HEK293 (cell line): ENCODE results near the gene DDX24.

ENCODE experiments used
- CTCF ChIA-PET: fragments of 350-600 bp; formaldehyde crosslinking; extraction: SDS; loops from one replicate; lab custom pipeline; 2021; ENCODE audit warnings: antibody characterized with exemption; lab: Yijun Ruan, JAX
- POLR2A ChIA-PET: fragments of 300-600 bp; formaldehyde crosslinking; extraction: SDS; loops from one replicate; lab custom pipeline; 2020; ENCODE audit warnings: antibody characterized with exemption, inconsistent platforms; lab: Yijun Ruan, JAX
- H3K27ac ChIP-seq: fragments of 200-500 bp; sonication (Bioruptor generic); 2 replicates; pipeline ENCODE4 v1.5.1; 2014; ENCODE audit warnings: low read depth, low read length, control low read depth, inconsistent platforms; ENCODE audit errors: extremely low read depth
- H3K36me3 ChIP-seq, 2 experiments: fragments of 200-500 bp in 1 of 2; sonication (Bioruptor generic) in 1 of 2; 1 replicate in 1 of 2; 2 replicates in 1 of 2; pipeline ENCODE4 v1.5.1; 2014 to 2017; ENCODE audit warnings: inconsistent platforms in 2 of 2, low read length in 2 of 2; ENCODE audit not compliant: control insufficient read depth in 2 of 2, insufficient read depth in 1 of 2
- H3K4me1 ChIP-seq: fragments of 200-500 bp; sonication (Bioruptor generic); 2 replicates; pipeline ENCODE4 v1.5.1; 2014; ENCODE audit warnings: mild to moderate bottlenecking, low read length, inconsistent platforms; ENCODE audit not compliant: control insufficient read depth, insufficient read depth
- H3K4me3 ChIP-seq: 2 replicates; pipeline ENCODE4 v1.5.1; 2011; ENCODE audit warnings: low read depth, mild to moderate bottlenecking, control low read depth, low read length, moderate library complexity
- H3K9me3 ChIP-seq: fragments of 200-500 bp; sonication (Bioruptor generic); 2 replicates; pipeline ENCODE4 v1.5.1; 2014; ENCODE audit warnings: low read depth, low read length, inconsistent platforms; ENCODE audit not compliant: control insufficient read depth, insufficient read depth
- HOXA7 ChIP-seq: sonication (generic); formaldehyde crosslinking; IDR thresholded peaks from 2 replicates; pipeline ENCODE4 v1.8.1; 2022; ENCODE audit warnings: missing genetic modification reagents, borderline replicate concordance
- KLF8 ChIP-seq: fragments of 450-650 bp; formaldehyde crosslinking; IDR thresholded peaks from 2 replicates; pipeline ENCODE4 v1.5.1; 2016; ENCODE audit warnings: missing biosample characterization, missing genetic modification characterization
- PATZ1 ChIP-seq: fragments of 450-650 bp; formaldehyde crosslinking; IDR thresholded peaks from 2 replicates; pipeline ENCODE4 v1.5.1; 2016; ENCODE audit warnings: missing biosample characterization, missing genetic modification characterization
- RBAK ChIP-seq: fragments of 450-650 bp; formaldehyde crosslinking; IDR thresholded peaks from 2 replicates; pipeline ENCODE4 v1.5.1; 2016; ENCODE audit warnings: missing biosample characterization, missing genetic modification characterization
- TRIM28 ChIP-seq: IDR thresholded peaks from 2 replicates; pipeline ENCODE4 v1.6.1; 2011; ENCODE audit warnings: low read length, control low read depth, borderline replicate concordance
- ZBTB49 ChIP-seq: fragments of 450-650 bp; formaldehyde crosslinking; IDR thresholded peaks from 2 replicates; pipeline ENCODE4 v1.5.1; 2016; ENCODE audit warnings: missing biosample characterization, missing genetic modification characterization, low read depth
- ZFHX2 ChIP-seq: fragments of 450-650 bp; formaldehyde crosslinking; conservative IDR thresholded peaks from 2 replicates; pipeline ENCODE4 v1.5.1; 2016; ENCODE audit warnings: missing biosample characterization, missing genetic modification characterization
- ZFP37 ChIP-seq: fragments of 450-650 bp; formaldehyde crosslinking; IDR thresholded peaks from 2 replicates; pipeline ENCODE4 v1.5.1; 2016; ENCODE audit warnings: missing biosample characterization, missing genetic modification characterization
- ZFP69B ChIP-seq: fragments of 450-650 bp; formaldehyde crosslinking; IDR thresholded peaks from 2 replicates; pipeline ENCODE4 v1.5.1; 2016; ENCODE audit warnings: missing biosample characterization, missing genetic modification characterization
- ZNF157 ChIP-seq: fragments of 450-650 bp; formaldehyde crosslinking; IDR thresholded peaks from 2 replicates; pipeline ENCODE4 v1.5.1; 2016; ENCODE audit warnings: missing biosample characterization, missing genetic modification characterization
- ZNF248 ChIP-seq: fragments of 450-650 bp; formaldehyde crosslinking; IDR thresholded peaks from 2 replicates; pipeline ENCODE4 v1.5.1; 2017; ENCODE audit warnings: missing biosample characterization, missing genetic modification characterization
- ZNF280C ChIP-seq: fragments of 450-650 bp; formaldehyde crosslinking; IDR thresholded peaks from 2 replicates; pipeline ENCODE4 v1.5.1; 2016; ENCODE audit warnings: missing biosample characterization, missing genetic modification characterization
- ZNF292 ChIP-seq: fragments of 450-650 bp; formaldehyde crosslinking; IDR thresholded peaks from 2 replicates; pipeline ENCODE4 v1.5.1; 2016; ENCODE audit warnings: low read depth, missing biosample characterization, missing genetic modification characterization, borderline replicate concordance
- ZNF350 ChIP-seq: fragments of 450-650 bp; formaldehyde crosslinking; IDR thresholded peaks from 2 replicates; pipeline ENCODE4 v1.5.0; 2017; ENCODE audit warnings: missing biosample characterization, mild to moderate bottlenecking, missing genetic modification characterization
- ZNF404 ChIP-seq: fragments of 450-650 bp; formaldehyde crosslinking; IDR thresholded peaks from 2 replicates; pipeline ENCODE4 v1.5.1; 2017; ENCODE audit warnings: missing biosample characterization, missing genetic modification characterization
- ZNF558 ChIP-seq: fragments of 450-650 bp; formaldehyde crosslinking; IDR thresholded peaks from 2 replicates; pipeline ENCODE4 v1.5.1; 2016; ENCODE audit warnings: missing biosample characterization, missing genetic modification characterization
- ZNF600 ChIP-seq: fragments of 450-650 bp; formaldehyde crosslinking; IDR thresholded peaks from 2 replicates; pipeline ENCODE4 v1.5.1; 2016; ENCODE audit warnings: missing biosample characterization, missing genetic modification characterization
- ZNF785 ChIP-seq: fragments of 450-650 bp; formaldehyde crosslinking; IDR thresholded peaks from 2 replicates; pipeline ENCODE4 v1.5.1; 2016; ENCODE audit warnings: missing biosample characterization, missing genetic modification characterization
- TF ChIP-seq, protein P1 (sequence below): fragments of 450-650 bp; formaldehyde crosslinking; optimal IDR thresholded peaks from 2 replicates; pipeline ENCODE3; 2016; ENCODE audit warnings: missing biosample characterization, mild to moderate bottlenecking, missing genetic modification characterization

Gene DDX24

GRCh38 chr14:94077823-94078222 lies 3.2 kb downstream of the DDX24 start:
- H3K27ac ChIP-seq = no peak overlapping the region
- peaks cover 3 to 48% of the 10 kb centered on the region in 2 experiments; a peak in 2 of 3 replicates for H3K36me3 ChIP-seq
- H3K4me3 ChIP-seq = no peak overlapping the region
- no peaks in the 10 kb centered on the region; the same call in 1 of the 2 replicates for H3K9me3 ChIP-seq
- TF ChIP-seq ZFP69B (tag by site-specific recombination) (no peak), ZNF404 (tag by site-specific recombination) (no peak), ZBTB49 (tag by site-specific recombination) (no peak), ZNF350 (tag by site-specific recombination) (no peak), ZNF280C (tag by site-specific recombination) (no peak), RBAK (tag by site-specific recombination) (no peak), PATZ1 (no peak), KLF8 (tag by site-specific recombination) (no peak), ZFP37 (tag by site-specific recombination) (no peak), ZNF785 (tag by site-specific recombination) (no peak), ZNF292 (tag by site-specific recombination) (no peak), ZNF248 (tag by site-specific recombination) (no peak), ZNF157 (tag by site-specific recombination) (no peak), HOXA7 (CRISPR knock-in tag) (no peak)
- peaks cover 4% of the 10 kb centered on the region; the same call in 1 of the 2 replicates for H3K4me1 ChIP-seq
- POLR2A ChIA-PET = no interaction called here
- CTCF ChIA-PET = no interaction called here

DNA sequence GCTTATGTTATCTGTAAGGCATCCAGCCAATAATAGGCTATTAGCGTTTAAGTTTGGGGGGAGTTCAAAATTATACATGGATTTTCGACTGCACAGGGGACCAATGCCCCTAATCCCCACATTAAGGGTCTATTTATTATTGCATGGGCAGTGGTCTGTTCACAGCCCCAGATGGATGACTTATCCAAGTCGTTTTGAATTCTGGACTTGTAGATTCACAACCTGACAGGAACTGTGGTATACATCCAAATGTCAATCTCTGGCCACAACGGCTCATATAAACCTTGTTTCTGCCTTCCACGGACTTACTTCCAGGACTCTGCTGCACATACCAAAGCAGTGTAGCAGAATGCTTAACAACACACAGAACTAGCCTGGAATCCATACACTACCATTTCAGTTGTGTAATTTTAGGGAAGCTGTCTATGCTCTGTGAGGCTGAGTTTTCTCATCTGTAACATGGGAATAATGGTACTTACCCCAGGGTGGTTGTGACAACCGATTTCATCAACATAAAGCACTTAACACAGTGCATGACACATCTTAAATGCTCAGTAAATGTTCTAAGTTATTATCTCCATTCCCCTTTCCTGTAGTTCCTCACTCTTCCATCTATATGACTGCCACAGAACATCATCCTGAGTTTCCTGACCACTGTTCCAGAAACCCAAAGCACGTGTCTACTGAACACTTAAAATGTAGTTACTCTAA lies 3.7 kb downstream of the DDX24 start:
- CTCF ChIA-PET = no interaction called here
- H3K4me3 ChIP-seq = no peak overlapping the region
- TF ChIP-seq ZNF600 (tag by site-specific recombination) = peak; percentile 10; the same call in 1 of the 2 replicates
- TF ChIP-seq, protein P1, sequence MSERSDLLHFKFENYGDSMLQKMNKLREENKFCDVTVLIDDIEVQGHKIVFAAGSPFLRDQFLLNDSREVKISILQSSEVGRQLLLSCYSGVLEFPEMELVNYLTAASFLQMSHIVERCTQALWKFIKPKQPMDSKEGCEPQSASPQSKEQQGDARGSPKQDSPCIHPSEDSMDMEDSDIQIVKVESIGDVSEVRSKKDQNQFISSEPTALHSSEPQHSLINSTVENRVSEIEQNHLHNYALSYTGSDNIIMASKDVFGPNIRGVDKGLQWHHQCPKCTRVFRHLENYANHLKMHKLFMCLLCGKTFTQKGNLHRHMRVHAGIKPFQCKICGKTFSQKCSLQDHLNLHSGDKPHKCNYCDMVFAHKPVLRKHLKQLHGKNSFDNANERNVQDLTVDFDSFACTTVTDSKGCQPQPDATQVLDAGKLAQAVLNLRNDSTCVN (tag by site-specific recombination) = no peak
- no peak for TF ChIP-seq TRIM28
- peak; percentile 92 for TF ChIP-seq ZNF558 (tag by site-specific recombination)
- no peak for TF ChIP-seq ZFHX2 (tag by site-specific recombination)
- peaks cover 3% of the 10 kb centered on the region; the same call in 1 of the 2 replicates for H3K4me1 ChIP-seq
- POLR2A ChIA-PET = no interaction called here
- peaks cover 3 to 48% of the 10 kb centered on the region in 2 experiments; a peak in 2 of 3 replicates for H3K36me3 ChIP-seq
- no peak overlapping the region for H3K27ac ChIP-seq
- no peaks in the 10 kb centered on the region; the same call in 1 of the 2 replicates for H3K9me3 ChIP-seq
